Effector memory CD8-positive, alpha-beta T cell (primary cell): ENCODE data around the gene GPR135.

Source experiments
- ATAC-seq: fragments of 150-1000 bp; cut with Tn5 transposase; replicated peaks from 2 replicates; pipeline ENCODE4 v1.10.0; 2021; ENCODE audit warnings: mild to moderate bottlenecking, moderate library complexity
- DNase-seq, 3 experiments: peaks; one replicate each; pipeline ENCODE4 v3.0.0; 2021
- H3K27ac Mint-ChIP-seq, 2 donors: one replicate each; pipeline ENCODE4 v1.8.0; 2022; ENCODE audit warnings: mild to moderate bottlenecking in 2 of 2, mixed read lengths in 2 of 2, moderate library complexity in 2 of 2
- H3K27me3 Mint-ChIP-seq, 2 donors: one replicate each; pipeline ENCODE4 v1.8.0; 2022; ENCODE audit warnings: mixed read lengths in 2 of 2
- H3K36me3 Mint-ChIP-seq: one replicate; pipeline ENCODE4 v1.8.0; 2022; ENCODE audit warnings: mild to moderate bottlenecking, moderate library complexity, mixed read lengths; ENCODE audit not compliant: insufficient read depth
- H3K4me1 Mint-ChIP-seq, 2 donors: one replicate each; pipeline ENCODE4 v1.8.0; 2022; ENCODE audit warnings: low read depth in 2 of 2, mixed read lengths in 2 of 2
- H3K4me3 Mint-ChIP-seq, 2 donors: one replicate each; pipeline ENCODE4 v1.8.0; 2022; ENCODE audit warnings: mild to moderate bottlenecking in 2 of 2, mixed read lengths in 2 of 2, moderate library complexity in 2 of 2
- H3K9me3 Mint-ChIP-seq, 2 donors: one replicate each; pipeline ENCODE4 v1.8.0; 2022; ENCODE audit warnings: mixed read lengths in 2 of 2

Gene GPR135

DNA sequence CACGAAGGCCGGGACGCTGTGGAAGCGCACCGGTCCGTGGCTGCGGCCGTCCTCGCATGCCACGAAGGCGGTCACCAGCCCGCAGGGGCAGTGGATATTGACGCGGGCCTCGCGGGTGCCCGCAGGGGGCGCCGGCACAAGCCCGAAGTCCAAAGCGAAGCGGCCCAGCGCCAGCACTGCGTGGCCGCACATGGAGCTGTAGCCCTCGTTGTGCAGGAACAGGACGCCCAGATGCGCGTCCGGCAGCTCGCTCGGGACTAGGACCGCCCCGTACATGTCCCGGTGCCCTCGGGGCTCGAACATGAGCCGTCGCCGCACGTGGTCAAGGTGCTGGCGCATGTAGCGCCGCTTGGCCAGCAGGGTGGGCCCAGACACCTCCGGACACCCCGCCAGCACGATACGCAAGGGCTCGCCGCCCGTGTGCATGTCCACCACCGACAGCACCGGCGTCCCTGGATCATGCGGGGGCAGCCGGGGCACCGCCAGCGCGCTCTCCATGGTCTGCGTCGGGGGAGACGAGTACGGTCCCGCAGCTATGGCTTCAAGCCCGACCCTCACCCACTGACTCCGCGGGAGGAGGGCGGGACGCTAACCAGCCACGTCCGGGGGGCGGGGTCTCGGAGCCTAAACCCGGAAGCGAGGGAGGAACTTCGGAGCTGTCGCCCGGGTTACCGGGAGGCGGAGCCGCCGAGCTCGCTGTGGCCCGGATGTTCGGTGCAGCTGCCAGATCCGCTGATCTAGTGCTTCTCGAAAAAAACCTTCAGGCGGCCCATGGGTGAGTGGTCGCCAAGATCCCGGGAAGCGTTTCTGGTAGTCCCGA, 18.8 kb upstream of the GPR135 start, which contains the start of the genes JKAMP and L3HYPDH:
Gene JKAMP, plus strand, starts transcription at position 699 of the 820 bp plus-strand sequence. Its CDS starts 73 bp downstream, at position 772.
Gene L3HYPDH, minus strand, starts transcription at position 590 of the 820 bp plus-strand sequence. Its CDS starts 92 bp downstream, at position 498.
- H3K27ac Mint-ChIP-seq: peak within 1 kb of the TSS; percentile 82 to 85
- ATAC-seq (peak; percentile 92), DNase-seq (peak; percentile 97 to 98 (median 97))
- peak within 1 kb of the TSS; percentile 89 to 90 for H3K4me3 Mint-ChIP-seq
- peaks cover 39 to 46% of the 10 kb centered on the region in 2 donors for H3K4me1 Mint-ChIP-seq
- peaks cover 6% of the 10 kb centered on the region for H3K36me3 Mint-ChIP-seq
- H3K27me3 Mint-ChIP-seq: no peaks in the 10 kb centered on the region
- H3K9me3 Mint-ChIP-seq: no peaks in the 10 kb centered on the region

DNA sequence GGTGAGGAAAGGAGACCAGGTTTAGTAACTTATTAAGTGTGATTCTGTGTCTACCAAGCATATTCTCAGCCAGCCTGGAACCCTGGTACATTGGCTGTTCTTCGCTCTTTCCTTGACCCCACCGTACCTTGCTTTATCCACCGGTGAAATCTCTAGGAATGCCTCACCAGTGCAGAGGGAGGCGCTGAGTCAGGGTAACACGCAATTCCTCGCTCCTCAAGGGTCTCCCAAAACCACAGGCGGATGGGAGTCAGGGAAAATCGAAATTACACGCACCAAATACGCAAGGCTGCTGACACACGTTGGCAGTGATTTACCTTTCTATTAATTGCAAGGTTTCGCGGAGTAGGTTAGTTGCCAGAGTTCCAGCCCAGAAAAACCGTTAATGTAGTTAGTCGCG, 18.2 kb upstream of the GPR135 start:
- Mint-ChIP-seq H3K27ac (peak overlapping the region; percentile 82 to 85), H3K27me3 (no peaks in the 10 kb centered on the region), H3K4me3 (peak overlapping the region; percentile 89 to 90), H3K4me1 (peaks cover 38 to 40% of the 10 kb centered on the region in 2 donors), H3K36me3 (peaks cover 5% of the 10 kb centered on the region), H3K9me3 (no peaks in the 10 kb centered on the region)
- DNase-seq (no peak), ATAC-seq (no peak)

DNA sequence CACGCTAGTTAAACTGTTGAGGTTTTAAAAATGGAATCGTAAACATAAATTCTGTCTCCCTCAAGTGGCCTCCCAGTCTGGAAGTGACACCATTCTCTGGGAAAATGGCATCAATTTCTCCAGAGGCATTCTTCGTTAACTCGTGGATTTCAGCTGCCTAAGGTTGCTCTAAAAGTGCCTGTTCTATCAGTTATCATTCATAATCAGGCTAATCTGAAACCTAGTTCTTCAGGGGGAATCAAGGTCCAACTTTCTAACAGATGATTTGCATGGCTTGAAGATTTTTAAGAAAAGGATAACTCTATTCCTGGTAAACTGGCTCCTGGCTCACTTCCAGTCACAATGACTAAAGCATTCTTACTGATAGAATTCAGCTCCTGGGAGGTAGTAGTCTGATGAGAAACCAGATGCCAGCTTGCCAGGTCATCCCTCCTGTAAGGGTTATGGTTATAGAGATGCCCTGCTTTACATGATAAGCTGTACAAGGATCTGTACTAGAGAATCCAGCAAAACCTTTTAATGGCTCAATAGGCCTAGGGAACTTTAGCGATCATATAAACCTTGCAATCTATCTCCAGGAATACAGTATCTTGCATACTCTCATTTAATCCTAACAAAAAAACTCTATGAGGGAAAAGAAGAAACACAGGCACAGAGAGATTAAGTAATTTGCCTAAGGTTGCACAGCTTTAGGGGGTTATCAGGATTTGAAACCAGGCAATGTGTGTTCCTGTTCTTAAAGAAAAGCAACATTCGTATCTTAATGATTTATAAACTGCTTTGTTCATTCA, 17.6 kb upstream of the GPR135 start:
- DNase-seq (no peak), ATAC-seq (no peak)
- Mint-ChIP-seq H3K36me3 (peaks cover 5% of the 10 kb centered on the region), H3K27me3 (no peaks in the 10 kb centered on the region), H3K4me3 (peak overlapping the region; percentile 89 to 90), H3K9me3 (no peaks in the 10 kb centered on the region), H3K4me1 (peaks cover 34 to 38% of the 10 kb centered on the region in 2 donors), H3K27ac (peak overlapping the region; percentile 82 to 85)

DNA sequence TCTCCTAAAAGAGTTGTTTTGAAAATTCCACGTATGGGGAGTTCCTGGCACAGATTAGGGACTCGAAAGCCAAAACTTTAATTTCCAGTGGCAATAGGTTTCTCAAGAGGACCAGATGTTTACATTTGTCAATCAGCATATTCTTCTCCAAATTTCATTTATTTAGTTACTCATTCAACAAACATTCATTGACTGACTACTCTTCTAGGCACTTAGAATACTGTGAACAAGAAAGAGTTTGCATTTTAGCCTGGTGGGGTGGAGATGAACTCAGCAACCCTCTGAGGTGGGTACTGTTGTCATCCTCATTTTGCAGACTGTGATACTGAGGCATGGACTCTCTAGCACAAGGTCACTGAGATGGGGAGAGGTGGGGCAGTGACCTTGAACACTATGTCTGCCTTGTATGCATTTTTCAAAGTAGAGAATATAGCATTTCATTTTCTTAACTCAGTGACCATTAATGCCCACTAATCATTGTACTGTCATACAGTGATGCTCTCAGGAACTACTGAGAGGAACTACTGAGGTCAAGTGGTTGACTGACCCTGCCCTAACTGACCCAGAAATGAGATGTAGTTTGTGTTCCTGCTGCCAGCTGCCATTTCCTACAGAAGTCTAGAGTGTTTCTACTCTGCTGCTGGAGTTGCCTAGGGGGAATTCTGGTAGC, 16.8 kb upstream of the GPR135 start:
- peak overlapping the region in 1 of 2 donors; percentile 11 for H3K27ac Mint-ChIP-seq
- peak overlapping the region in 1 of 2 donors; percentile 24 for H3K4me3 Mint-ChIP-seq
- H3K36me3 Mint-ChIP-seq: peaks cover 5% of the 10 kb centered on the region
- peaks cover 31 to 38% of the 10 kb centered on the region in 2 donors for H3K4me1 Mint-ChIP-seq
- H3K27me3 Mint-ChIP-seq: no peaks in the 10 kb centered on the region
- no peaks in the 10 kb centered on the region for H3K9me3 Mint-ChIP-seq
- ATAC-seq (no peak), DNase-seq (no peak)

DNA sequence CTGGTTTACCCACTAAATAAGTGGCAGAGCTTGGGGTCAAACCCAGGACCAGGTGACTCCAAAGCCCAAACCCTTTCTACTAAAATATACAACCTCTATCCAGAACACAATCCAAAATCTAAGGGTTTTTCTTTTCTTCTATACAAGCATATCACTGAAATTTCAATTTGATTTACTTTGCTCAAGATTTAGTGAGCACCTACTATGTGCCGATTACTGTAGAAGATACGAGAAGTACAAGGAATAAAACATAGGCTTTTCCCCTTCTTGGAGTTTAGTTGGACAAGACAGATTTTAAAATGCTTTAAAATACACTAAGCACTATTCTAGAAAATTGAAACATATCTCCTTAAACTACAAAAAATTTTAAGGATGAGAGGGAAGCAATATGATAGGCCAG, 16.2 kb upstream of the GPR135 start:
- Mint-ChIP-seq H3K4me1 (peaks cover 31 to 39% of the 10 kb centered on the region in 2 donors), H3K9me3 (no peaks in the 10 kb centered on the region), H3K36me3 (peaks cover 5% of the 10 kb centered on the region), H3K27ac (peak overlapping the region in 1 of 2 donors; percentile 11), H3K4me3 (no peak overlapping the region), H3K27me3 (no peaks in the 10 kb centered on the region)
- DNase-seq (no peak), ATAC-seq (no peak)

DNA sequence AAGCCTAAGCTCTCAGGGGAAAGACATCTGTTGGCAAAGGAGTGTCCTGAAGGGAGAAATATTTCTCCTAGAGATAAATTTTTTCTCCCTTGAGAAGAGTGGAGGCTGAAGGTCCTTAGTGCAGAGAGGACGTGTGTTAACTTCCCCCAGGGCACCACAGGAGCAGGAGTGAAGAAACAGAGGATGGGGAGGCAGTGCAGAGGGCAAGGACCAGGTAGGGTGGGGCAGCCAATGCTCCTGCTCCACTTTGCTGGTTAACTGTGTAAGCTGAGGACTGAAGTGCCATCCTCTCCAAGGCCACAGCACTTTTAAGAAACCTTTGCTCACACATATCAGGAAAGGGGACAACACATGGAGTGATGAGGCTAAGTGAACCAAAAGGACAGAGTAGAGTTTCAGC, 15.0 kb upstream of the GPR135 start:
- no peak for DNase-seq
- Mint-ChIP-seq H3K27ac (peak overlapping the region in 1 of 2 donors; percentile 28), H3K9me3 (no peaks in the 10 kb centered on the region), H3K4me1 (peaks cover 30 to 35% of the 10 kb centered on the region in 2 donors), H3K4me3 (peak overlapping the region in 1 of 2 donors; percentile 31), H3K36me3 (peaks cover 9% of the 10 kb centered on the region), H3K27me3 (no peaks in the 10 kb centered on the region)
- ATAC-seq: no peak

DNA sequence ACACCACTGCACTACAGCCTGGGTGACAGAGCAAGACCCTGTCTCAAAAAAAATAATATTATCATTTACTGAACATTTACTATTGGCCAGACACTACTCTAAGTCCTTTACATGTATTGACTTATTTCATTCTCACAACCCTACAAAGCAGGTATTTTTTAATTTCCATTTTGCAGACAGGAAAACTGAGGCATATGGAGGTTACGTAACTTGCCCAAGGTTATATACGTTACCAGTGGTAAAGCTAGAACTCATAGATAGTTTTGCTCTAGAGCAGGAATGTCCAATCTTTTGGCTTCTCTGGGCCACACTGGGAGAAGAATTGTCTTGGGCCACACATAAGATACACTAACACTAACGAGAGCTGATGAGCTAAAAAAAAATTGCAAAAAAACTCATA, 13.4 kb upstream of the GPR135 start:
- Mint-ChIP-seq H3K4me1 (peaks cover 29 to 34% of the 10 kb centered on the region in 2 donors), H3K36me3 (peaks cover 7% of the 10 kb centered on the region)
- no peak for ATAC-seq

DNA sequence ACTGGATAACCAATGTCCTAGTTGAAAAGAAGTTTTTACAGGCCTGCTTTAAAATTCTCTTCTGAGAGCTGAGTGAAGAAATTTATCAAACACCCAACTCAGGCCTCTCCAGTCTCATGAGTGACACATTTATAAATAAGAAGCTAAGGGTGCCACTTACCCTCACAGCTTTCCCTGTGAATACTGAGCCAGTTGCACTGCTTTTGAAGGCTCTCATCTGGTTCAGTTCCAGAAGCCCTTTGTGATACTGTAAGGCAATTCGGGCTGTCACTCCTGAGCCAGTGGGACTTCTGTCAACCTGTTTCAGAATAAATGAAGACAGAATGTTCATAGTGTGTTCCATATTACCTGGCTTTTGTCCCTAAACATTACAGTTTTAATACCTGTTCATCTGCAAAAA, 10.5 kb upstream of the GPR135 start:
- H3K27ac Mint-ChIP-seq: no peak overlapping the region
- H3K27me3 Mint-ChIP-seq: no peaks in the 10 kb centered on the region
- ATAC-seq: no peak
- peaks cover 7% of the 10 kb centered on the region for H3K36me3 Mint-ChIP-seq
- H3K4me1 Mint-ChIP-seq: peaks cover 11 to 13% of the 10 kb centered on the region in 2 donors
- no peaks in the 10 kb centered on the region for H3K9me3 Mint-ChIP-seq
- DNase-seq: no peak
- H3K4me3 Mint-ChIP-seq: no peak overlapping the region

More for the DNA sequence above, 13.4 kb upstream of the GPR135 start:
- H3K27me3 Mint-ChIP-seq: no peaks in the 10 kb centered on the region
- H3K4me3 Mint-ChIP-seq: no peak overlapping the region
- no peaks in the 10 kb centered on the region for H3K9me3 Mint-ChIP-seq
- no peak for DNase-seq
- H3K27ac Mint-ChIP-seq: no peak overlapping the region

DNA sequence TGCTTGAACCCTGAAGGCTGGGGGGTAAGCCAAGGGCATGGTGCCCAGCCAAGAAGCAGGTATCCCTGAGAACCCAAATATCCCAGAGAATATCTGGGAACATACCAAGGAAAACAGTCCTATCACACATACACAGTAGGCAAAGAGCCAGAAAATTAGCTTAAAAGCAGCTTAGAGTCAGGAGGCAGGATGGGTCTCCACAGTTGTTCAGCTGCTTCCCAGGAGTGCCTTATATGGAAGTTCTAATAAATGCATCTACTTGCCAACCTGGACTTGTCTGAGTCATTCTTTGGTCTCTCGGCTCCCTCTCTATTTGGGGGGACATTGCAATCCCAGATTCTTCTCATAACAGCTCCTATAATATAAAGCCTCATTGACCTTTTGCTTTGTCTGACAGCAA, 9.0 kb upstream of the GPR135 start:
- ATAC-seq: no peak
- DNase-seq: no peak
- Mint-ChIP-seq H3K36me3 (peaks cover 7% of the 10 kb centered on the region), H3K4me1 (peaks cover 3 to 5% of the 10 kb centered on the region in 2 donors), H3K27ac (no peak overlapping the region), H3K27me3 (no peaks in the 10 kb centered on the region), H3K4me3 (no peak overlapping the region), H3K9me3 (no peaks in the 10 kb centered on the region)

DNA sequence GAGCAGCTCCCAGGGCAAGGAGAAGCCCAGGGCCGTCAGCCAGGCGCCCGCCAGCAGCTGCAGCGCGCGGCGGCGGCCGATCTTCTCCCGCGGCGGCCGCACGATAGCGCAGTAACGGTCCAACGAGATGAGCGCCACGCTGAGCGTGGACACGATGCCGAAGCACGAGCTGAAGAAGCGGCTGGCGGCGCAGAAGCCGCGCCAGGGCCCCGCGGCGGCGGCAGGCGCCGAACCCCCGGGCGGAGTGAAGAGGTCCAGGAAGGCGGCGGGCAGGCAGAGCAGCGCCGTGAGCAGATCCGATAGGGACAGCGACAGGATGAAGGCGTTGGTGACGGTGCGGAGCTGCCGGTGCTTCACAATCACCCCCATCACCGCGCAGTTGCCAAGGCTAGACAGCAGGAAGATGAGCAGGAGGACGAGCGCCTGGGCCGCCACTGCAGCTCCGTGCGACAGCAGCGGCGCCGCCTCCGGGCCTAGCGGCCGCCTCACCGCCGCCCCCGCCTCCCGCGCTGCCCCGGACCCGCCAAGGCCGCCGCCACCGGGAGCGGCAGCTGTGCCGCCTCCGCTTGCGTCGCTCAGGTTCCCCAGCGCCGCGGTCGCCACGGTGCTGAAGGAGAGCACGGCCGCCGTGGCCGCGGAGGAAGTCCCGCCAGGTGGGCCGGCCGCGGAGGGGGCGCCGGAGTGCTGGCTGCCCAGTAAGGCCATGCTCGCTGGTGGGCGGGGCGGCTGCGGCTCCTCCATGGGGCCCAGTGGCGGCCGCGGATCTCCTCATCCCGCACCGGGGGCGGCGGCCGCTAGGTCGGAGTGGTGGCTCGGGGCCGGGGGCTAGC, 479 bp downstream of the GPR135 start:
- Mint-ChIP-seq H3K36me3 (peaks cover 4% of the 10 kb centered on the region), H3K4me3 (peak overlapping the region; percentile 87 to 90), H3K4me1 (peaks cover 2 to 11% of the 10 kb centered on the region in 2 donors), H3K9me3 (no peaks in the 10 kb centered on the region), H3K27me3 (no peaks in the 10 kb centered on the region), H3K27ac (peak overlapping the region; percentile 79 to 87)
- ATAC-seq (peak; percentile 72), DNase-seq (peak; percentile 45 to 56 (median 46))

DNA sequence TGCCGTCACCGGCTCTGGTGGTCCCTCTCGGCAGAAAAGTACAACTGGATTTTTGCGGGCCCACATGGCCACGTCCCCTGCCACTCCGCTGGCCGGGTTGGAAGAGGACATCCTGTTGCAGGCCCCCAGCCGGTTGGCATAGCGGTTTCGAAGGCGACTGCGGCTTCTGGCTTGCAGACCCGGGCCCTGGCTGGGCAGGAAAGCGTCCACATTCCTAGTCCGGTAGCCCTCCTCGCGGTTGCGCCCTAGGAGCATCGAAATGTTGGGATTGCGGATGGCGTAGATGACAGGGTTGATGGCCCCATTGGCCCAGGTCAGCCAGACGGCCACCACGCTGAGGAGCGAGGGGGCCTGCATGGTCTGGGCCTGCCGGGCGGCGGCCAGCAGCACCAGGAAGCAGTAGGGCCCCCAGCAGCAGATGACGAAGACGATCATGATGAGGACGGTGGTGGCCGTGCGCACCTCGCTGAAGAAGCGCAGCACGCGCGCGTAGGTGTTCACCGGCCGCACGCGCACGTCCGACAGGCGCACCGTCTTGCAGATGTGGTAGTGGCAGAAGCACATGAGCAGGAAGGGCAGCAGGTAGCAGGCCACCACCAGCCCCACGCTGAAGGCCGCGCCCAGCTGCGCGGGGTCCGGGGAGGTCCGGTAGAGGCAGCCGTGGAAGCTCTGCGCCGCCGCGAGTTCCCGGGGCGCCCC, 1.2 kb downstream of the GPR135 start:
- peaks cover 2 to 11% of the 10 kb centered on the region in 2 donors for H3K4me1 Mint-ChIP-seq
- peak; percentile 9 for ATAC-seq
- no peaks in the 10 kb centered on the region for H3K27me3 Mint-ChIP-seq
- H3K27ac Mint-ChIP-seq: peak overlapping the region; percentile 78 to 79
- peaks cover 4% of the 10 kb centered on the region for H3K36me3 Mint-ChIP-seq
- peak overlapping the region; percentile 87 to 90 for H3K4me3 Mint-ChIP-seq
- no peaks in the 10 kb centered on the region for H3K9me3 Mint-ChIP-seq
- DNase-seq: no peak

DNA sequence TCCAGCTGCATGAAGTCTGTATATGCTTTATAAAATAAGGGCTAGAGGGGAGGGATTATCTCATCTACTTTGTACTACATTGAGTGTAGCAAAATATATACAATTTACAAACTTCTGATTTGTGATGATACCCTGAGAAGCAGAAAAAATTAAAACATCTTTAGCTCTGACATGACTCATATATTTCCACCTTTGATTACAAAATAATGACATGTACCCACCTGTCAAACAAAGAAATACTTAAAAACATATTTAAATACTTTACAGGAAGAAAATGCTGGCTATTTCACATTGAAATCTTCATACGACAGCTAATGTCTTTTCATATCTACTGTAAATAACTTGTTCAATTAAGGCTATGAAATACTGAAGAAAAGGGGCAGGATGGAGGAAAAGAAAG, 3.3 kb downstream of the GPR135 start:
- Mint-ChIP-seq H3K9me3 (no peaks in the 10 kb centered on the region), H3K4me1 (peaks cover 2 to 11% of the 10 kb centered on the region in 2 donors), H3K27ac (no peak overlapping the region), H3K4me3 (no peak overlapping the region), H3K27me3 (no peaks in the 10 kb centered on the region), H3K36me3 (peaks cover 4% of the 10 kb centered on the region)
- ATAC-seq: no peak
- DNase-seq: no peak
